Measurements from ENCODE around the gene VPS37D.
"Not testable (repeated sequence)": the region's sequence is repeated elsewhere in the genome, so short reads cannot be mapped to it uniquely, and the experiment has no call there.

The VPS37D gene, protein sequence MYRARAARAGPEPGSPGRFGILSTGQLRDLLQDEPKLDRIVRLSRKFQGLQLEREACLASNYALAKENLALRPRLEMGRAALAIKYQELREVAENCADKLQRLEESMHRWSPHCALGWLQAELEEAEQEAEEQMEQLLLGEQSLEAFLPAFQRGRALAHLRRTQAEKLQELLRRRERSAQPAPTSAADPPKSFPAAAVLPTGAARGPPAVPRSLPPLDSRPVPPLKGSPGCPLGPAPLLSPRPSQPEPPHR

DNA sequence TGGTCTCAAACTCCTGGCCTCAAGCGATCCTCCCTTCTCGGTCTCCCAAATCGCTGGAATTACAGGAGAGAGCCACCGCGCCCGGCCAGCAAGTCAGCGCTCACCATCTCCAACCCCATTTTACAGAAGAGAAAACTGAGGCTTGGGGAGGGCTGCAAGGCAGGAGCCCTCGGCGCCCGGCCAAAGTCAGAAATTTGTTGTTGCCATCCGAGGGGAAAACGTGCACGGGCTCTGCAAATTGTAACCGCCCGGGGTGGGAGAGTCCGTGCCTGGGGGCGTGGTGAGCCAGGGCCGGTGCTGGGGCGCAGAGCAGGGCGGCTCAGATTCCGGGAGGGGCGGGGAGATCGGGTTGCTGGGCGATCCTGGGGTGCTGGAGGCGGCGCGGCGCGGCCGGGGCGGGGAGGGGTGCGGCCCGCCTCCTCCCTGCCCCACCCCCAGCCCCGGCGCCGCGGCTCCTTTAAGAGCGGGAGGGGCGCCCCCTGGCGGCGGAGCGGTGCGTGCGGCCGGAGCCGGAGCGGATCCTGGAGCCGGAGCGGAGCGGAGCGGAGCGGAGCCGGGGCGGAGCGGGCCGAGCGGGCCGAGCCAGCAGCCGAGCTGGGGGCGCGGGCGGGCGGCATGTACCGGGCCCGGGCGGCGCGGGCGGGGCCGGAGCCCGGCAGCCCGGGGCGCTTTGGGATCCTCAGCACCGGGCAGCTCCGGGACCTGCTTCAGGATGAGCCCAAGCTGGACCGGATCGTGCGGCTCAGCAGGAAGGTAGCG lies at the start of gene VPS37D:
VPS37D (plus strand) TSS at position 488 of the 759 bp plus-strand sequence; CDS start at position 616, 128 bp downstream.
- H3K4me3 ChIP-seq (ENCODE audit: low read length), result peak within 1 kb of the TSS; percentile 35
- TF ChIP-seq ZNF274 (IDR thresholded peaks at IDR 0.05; ENCODE audit: low read depth, low read length), result no peak

DNA sequence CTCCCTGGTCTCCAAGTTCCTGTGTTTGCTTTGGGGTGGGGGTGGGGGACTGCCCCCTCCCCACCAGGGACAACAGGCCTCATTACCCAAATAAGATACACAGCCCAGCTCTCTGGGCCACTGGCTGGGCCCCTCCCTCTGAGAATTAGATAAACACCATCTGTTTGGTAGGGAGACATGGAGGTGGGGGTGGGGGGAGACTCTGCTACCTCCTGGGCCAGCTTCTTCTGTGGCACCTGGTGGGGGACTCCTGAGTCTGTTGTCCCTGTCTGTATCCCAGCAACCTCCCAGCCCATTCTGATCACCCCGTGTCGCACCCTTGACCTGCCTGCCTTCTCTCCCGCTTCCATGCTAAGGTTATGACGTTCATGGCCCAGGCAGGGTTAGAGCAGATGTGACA lies 49.1 kb upstream of the VPS37D start:
- no peak for TF ChIP-seq ZNF274 (IDR thresholded peaks at IDR 0.05; ENCODE audit: low read depth, low read length)
- H3K4me3 ChIP-seq (ENCODE audit: low read length), result no peak overlapping the region

DNA sequence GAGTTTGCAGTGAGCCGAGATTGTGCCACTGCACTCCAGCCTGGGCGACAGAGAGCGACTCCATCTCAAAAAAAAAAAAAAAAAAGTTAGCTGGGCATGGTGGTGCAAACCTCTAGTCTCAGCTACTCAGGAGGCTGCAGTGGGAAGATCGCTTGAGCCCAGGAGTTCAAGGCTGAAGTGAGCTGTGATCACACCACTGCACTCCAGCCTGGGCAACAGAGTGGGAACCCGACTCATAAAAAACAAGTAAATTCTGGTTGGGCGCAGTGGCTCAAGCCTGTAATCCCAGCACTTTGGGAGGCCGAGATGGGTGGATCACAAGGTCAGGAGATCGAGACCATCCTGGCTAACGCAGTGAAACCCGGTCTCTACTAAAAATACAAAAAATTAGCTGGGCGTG lies 48.2 kb upstream of the VPS37D start:
- H3K4me3 ChIP-seq (ENCODE audit: low read length), result not testable (repeated sequence)

DNA sequence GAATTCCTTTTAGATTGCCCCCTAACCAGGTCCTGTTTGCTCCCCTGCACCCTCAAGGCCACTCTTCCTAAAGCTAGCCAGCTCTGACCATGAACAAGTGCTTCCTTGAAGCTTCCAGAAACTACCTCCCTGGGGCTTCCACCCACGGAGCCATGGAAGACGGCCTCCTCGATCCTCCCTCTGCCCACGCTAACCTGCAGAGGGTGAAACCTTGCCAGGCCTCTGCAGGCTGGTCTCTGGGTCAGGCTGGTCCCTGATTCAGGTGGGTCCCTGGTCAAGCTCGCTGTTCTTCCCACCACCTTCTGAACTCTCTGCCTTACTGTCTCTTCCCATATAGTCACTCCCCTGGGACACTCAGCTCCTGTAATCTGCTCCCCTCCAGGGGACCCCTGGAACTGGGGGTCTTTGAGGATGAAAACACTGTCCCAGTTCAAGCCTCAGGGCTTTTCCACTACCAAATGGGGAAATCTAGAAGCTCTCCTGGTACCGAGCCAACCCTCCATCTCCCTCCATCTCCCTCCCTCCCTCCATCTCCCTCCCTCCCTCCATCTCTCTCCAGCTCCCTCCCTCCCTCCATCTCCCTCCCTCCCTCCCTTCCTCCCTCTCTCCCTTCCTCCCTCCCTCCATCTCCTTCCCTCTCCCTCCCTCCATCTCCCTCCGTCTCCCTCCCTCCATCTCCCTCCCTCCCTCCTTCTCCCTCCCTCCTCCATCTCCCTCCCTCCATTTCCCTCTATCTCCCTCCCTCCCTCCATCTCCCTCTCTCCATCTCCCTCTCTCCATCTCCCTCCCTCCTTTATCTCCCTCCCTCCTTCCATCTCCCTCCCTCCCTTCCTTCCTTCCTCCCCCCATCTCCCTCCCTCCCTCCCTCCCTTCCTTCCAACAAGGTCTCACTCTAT lies 46.2 kb upstream of the VPS37D start:
- no peak overlapping the region for H3K4me3 ChIP-seq (ENCODE audit: low read length)
- no peak for TF ChIP-seq ZNF274 (IDR thresholded peaks at IDR 0.05; ENCODE audit: low read depth, low read length)

DNA sequence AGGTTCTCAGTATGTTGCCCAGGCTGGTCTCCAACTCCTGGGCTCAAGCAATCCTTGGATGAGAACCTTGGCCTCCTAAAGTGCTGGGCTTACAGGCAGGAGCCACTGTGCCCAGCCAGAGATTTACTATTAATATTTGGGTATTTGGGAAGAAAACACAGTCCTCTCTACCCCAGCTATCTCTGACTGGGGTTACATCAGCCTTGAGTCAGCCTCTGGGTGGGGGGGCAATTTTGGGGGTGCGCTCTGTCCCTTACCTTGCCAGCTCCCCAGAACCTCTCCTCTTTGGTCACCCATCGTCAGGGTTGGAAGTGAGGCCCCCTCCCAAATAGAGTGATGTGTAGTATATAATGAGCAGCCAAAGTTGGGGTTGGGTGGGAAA lies 45.1 kb upstream of the VPS37D start:
- H3K4me3 ChIP-seq (ENCODE audit: low read length), result no peak overlapping the region

DNA sequence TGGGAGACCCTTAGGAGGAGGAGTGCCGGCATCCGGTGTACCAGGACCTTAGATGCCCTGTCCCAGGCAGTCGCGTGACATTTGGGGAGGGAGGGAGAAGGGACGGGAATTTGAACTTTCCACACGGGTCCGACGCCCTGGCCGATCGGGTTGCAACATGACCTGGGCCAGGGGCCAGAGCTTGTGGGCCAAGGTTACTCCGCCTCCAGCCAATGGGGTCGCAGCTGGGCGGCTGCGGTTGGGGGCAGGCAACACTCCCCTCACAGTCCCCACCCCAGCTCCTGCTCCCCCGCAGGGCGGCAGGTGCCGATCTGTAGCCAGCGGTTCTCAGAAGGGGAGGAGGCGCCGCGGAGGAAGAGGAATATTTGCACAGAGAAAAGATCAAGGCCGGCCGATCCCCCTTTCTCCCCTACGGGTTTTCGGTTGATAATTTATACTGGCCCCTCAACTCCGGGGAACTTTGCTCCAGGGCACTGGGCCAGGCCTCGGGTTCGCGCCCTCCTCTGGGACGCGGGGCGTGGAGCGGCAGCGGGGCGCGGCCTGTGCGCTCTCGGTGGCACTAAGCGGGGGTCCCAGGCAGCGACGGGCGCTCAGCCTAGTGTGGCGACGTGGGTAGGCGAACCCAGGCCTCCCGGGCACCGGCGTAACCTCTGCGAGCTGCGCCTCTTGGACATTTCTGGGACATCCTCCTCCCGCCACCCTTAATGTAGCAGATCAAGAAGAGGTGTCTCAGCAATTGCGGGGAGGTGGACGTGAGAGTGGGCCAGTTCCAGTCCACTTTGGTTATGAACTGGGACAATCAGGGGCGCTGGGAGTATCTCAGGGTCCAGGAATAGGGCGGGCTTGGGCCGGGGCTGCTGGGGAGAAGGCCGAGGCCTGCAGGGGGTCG lies 44.5 kb upstream of the VPS37D start:
- no peak overlapping the region for H3K4me3 ChIP-seq (ENCODE audit: low read length)
- TF ChIP-seq ZNF274 (IDR thresholded peaks at IDR 0.05; ENCODE audit: low read depth, low read length), result no peak

More for the DNA sequence above, 45.1 kb upstream of the VPS37D start:
- no peak for TF ChIP-seq ZNF274 (IDR thresholded peaks at IDR 0.05; ENCODE audit: low read depth, low read length)

DNA sequence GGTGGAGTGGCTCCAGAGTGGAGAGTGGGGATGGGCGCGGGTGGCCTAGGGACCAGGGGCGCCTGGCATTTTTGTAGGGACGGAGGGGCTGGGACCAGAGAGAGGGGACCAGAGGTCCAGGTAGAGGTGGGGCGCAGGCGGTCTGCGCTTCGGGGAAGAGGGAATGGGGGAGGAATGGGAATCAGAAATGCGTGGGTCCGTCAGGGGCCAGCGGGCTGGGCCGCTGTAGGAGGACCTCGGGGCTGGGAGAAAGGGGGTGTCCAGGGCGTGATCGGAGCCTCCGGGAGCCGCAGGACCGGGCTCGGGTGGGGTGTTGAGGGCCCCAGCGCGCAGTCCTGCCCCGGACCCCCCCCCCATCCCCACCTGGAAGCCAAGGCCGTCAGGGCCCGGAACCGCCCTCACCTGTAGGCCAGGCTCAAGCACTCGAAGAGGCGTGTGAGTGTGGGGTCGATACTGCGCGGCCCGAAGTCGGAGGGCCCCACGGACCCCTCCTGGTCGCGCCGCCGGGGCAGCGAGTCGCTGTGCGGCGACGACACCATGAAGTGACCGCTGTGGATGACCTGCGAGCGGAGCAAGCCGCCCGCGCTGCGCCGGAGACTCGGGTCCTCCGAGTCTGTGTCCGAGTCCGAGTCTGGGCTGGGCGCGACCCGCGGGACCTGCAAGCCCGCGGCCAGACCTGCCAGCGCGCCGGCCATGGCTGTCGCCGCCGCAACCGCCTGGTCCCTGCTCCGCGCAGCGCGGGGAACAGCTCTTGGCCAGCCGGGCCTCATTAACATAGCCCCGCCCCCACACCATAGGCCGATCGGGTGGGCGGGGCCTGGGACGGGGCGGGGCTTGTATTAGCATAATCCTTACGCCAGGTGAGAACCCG lies 43.6 kb upstream of the VPS37D start, which contains the start of gene MLXIPL:
MLXIPL (minus strand) TSS at position 725 of the 871 bp plus-strand sequence; CDS start at position 695, 30 bp downstream.
- no peak for TF ChIP-seq ZNF274 (IDR thresholded peaks at IDR 0.05; ENCODE audit: low read depth, low read length)
- no peak within 1 kb of the TSS; the same call in 1 of the 2 replicates for H3K4me3 ChIP-seq (ENCODE audit: low read length)

DNA sequence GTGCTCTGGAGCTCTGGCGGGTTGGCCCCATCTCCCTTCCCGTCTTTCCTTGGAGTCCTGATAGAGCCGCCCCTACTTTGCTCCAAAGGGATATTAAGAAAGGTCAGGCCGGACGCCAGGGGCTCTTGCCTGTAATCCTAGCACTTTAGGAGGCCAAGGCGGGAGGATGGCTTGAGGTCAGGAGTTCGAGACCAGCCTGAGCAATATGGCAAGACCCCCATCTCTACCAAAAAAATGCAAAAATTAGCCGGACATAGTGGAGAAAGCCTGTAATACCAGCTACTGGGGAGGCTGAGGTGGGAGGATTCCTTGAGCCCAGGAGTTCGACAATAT lies 43.0 kb upstream of the VPS37D start:
- no peak for TF ChIP-seq ZNF274 (IDR thresholded peaks at IDR 0.05; ENCODE audit: low read depth, low read length)

DNA sequence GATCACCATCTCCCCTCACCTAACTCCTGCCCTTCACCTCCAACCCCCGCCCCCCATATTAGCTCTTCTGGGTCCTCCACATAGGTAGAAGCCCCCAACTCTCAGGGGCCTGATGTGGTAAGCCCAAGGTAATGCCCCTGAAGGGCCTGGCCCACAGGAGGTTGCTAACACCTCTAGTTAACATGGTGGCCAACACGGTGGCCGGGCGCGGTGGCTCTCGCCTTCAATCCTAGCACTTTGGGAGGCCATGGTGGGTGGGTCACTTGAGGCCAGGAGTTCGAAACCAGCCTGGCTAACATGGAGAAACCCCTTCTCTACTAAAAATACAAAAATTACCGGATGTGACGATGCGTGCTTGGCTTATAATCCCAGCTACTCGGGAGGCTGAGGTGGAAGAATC lies 42.4 kb upstream of the VPS37D start:
- H3K4me3 ChIP-seq (ENCODE audit: low read length), result no peak overlapping the region
- no peak for TF ChIP-seq ZNF274 (IDR thresholded peaks at IDR 0.05; ENCODE audit: low read depth, low read length)

More for the DNA sequence above, 43.0 kb upstream of the VPS37D start:
- H3K4me3 ChIP-seq (ENCODE audit: low read length), result no peak overlapping the region

DNA sequence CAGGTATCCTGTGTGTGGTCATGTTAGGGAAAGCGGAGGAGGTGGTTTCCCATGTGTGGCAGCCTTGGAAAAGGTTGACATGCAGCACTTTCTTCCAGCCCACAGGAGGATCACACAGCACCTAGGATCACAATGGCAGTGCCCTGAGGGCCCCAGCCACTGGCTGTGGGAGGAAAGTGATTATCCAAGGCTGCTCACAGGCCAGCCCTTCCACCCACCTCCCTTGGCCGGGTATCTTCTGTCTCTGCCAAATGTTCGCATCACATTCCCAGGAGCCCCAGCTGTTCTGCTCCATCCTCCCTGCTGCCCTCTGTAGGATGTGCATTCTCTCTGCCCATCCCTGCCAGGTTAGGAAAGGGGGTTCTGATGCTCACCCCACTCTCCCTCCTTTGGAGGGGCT lies 40.8 kb upstream of the VPS37D start:
- TF ChIP-seq ZNF274 (IDR thresholded peaks at IDR 0.05; ENCODE audit: low read depth, low read length), result no peak
- no peak overlapping the region for H3K4me3 ChIP-seq (ENCODE audit: low read length)

DNA sequence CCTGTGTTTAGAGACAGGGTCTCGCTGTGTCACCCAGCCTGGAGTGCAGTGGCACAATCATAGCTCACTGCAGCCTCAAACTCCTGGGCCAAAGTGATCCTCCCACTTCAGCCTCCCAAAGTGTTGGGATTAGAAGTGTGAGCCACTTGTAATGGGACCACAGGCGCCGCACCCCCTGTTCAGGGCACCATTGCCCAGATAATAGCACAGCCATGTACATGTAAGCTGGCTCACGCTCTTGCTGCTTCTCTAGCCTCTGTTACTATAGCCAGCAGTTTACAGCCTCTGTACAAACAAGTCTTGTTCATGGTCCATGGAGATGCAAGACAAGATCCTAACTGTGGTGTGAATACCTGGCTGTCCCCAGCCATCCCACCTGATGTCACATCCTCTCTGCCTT lies 39.1 kb upstream of the VPS37D start:
- H3K4me3 ChIP-seq (ENCODE audit: low read length), result no peak overlapping the region
- TF ChIP-seq ZNF274 (IDR thresholded peaks at IDR 0.05; ENCODE audit: low read depth, low read length), result no peak

DNA sequence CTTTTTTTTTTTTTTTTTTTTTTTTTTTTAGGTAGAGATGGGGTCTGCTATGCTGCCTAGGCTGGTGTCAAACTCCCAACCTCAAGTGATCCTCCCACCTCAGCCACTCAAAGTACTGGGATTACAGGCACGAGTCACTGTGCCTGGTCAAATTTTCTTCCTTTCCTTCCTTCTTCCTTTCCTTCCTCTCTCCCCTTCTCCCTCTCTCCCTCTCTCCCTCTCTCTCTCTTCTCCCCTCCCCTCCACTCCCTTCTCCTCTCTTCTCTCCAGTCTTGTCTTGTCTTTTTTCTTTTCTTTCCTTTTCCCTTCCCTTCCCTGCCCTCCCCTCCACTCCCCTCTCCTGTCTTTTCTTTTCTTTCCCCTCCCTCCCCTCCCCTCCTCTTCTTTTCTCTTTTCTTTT lies 36.1 kb upstream of the VPS37D start:
- no peak for TF ChIP-seq ZNF274 (IDR thresholded peaks at IDR 0.05; ENCODE audit: low read depth, low read length)
- H3K4me3 ChIP-seq (ENCODE audit: low read length), result no peak overlapping the region

DNA sequence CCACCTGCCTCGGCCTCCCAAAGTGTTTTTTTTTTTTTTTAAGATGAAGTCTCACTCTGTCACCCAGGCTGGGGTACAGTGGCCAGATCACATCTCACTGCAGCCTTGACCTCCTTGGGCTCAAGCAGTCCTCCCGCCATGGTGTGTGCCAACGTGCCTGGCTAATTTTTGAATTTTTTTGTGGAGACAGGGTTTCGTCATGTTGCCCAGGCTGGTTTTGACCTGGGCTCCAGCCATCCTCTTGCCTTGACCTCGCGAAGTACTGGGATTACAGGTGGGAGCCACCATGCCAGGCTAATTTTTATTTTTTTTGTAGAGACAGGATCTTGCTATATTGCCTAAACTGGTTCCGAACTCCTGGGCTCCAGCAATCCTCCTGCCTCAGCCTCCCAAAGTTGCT lies 34.3 kb upstream of the VPS37D start:
- TF ChIP-seq ZNF274 (IDR thresholded peaks at IDR 0.05; ENCODE audit: low read depth, low read length), result no peak
- no peak overlapping the region for H3K4me3 ChIP-seq (ENCODE audit: low read length)
